Measurements from ENCODE around the gene MRPS22. TPM values are rescaled to one million over a fixed set of nuclear protein-coding genes. Genes with fewer than 3 reads are reported as not detected.
"Not testable (repeated sequence)": the region's sequence is repeated elsewhere in the genome, so short reads cannot be mapped to it uniquely, and the experiment has no call there.

The MRPS22 gene
- polyA plus RNA-seq, 3 donors: 57.5 to 60.3 (median 58.3) TPM

DNA sequence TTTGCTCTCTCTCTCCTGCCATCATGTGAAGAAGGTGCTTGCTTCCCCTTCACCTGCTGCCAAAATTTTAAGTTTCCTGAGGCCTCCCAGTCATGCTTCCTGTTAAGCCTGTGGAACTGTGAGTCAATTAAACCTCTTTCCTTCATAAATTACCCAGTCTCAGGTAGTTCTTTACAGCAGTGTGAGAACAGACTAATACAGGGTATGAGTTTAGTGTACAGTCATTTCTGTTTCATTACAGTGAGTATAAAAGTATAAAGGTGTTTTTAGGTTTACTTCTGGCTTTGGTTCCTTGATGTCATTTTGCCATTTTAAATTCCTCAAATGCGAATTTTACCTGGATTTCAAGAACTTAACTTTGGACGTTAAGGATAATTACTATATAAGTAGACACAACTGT is 38.5 kb downstream of the MRPS22 start:
- not testable (repeated sequence) for DNase-seq

GRCh38 chr3:139388077-139388476 is 44.3 kb downstream of the MRPS22 start:
- DNase-seq: no peak

- peak; percentile 10 for DNase-seq
Measured at GRCh38 chr3:139388821-139389551, 45.2 kb downstream of the MRPS22 start.

DNA sequence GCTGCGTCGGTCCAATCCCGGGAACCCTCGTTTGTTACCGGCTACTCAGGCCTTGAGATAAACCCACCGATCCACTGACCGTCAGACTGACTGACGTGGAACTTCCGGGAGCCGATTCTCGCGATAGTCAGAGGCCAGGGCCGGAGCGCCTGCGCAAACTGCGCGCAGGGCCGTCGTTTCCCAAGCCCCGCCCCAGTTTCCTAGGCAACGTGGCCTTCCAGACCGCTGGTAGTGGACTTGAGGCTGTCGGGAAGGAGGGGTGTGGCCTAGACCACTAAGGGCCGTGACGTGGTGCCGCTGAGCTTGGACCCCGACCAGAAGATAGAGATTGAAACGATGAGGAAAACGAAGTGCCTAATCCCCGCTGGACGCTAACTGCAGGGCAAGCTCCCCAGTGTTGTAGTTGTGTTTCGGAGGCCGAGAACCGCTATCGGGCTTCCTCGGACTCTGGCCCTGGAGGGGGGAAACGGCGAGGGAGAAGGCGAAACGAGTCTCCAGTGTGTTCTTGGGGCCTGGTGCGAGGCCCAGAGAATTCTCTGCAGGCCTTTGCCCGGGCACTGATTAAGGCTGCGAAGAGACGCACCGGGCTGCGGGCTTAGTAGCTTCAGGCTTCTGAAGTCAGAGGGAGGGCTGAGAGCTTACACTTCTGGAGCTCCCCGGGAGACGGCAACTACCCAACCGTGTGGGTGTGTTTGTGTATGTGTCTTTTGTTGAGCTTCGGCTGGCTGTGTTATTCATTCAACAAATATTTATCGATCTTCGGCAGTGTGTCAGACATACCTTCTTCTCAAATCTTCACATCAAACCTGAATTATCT is 45.9 kb downstream of the MRPS22 start, which contains the start of gene COPB2:
TSS of gene COPB2 (minus strand) at position 96 of the 817 bp plus-strand sequence. CDS start 97 bp downstream, outside the sequence.
- DNase-seq: peak; percentile 99

DNA sequence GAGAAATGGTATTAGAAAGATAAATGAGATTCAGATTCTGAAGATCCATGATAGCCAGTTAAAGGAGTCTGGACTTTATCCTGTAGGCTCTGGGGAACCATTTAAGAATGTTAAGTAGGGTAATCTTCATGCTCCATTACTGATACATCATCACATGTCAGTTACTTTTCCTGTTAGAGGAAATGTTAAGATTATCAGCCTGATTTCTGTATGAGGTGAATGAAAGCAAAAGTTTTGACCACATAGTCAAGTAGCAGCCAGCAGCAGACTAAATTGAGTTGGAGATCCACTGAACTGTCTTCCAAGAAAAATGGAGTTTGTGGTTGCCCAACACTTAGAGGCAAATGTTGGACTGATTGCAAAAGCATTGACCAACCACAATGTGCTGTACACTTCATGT is 50.3 kb downstream of the MRPS22 start:
- no peak for DNase-seq

DNA sequence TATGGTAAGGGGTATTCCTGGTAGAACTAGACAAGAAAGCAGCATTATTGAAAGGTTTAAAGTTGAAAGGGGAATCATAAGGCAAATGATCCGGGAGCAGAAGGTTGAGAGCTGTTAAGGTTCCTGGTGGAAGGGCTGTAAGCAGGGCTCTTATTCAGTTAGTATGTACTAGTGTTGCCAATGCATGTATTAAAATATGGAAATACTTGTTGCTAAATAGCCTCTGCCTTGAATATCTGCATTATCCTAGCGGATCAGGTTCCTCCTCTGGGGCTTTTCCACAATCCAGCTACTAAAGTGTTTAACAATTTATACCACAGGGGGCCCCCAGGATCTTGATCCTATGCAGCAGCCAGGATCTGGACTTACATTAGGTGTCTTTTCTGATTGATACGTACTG is 52.9 kb downstream of the MRPS22 start:
- DNase-seq: no peak

GRCh38 chr3:139401155-139401554 is 57.3 kb downstream of the MRPS22 start:
- not testable (repeated sequence) for DNase-seq

Other genes with a start within 250 kb of the MRPS22 start
- 100 to 1,000 TPM; 127 to 155 (median 154) TPM for gene COPB2, start 45.6 kb downstream of the MRPS22 start, polyA plus RNA-seq (ENCODE audit: insufficient read length in 3 of 3)
- gene RBP2, start 132.5 kb downstream of the MRPS22 start, polyA plus RNA-seq (ENCODE audit: insufficient read length in 3 of 3): 1 to 10 TPM in 1 of 3 donors, under 1 TPM in 2; 0.57 to 1.2 (median 0.58) TPM
- gene RBP1, start 195.7 kb downstream of the MRPS22 start, polyA plus RNA-seq (ENCODE audit: insufficient read length in 3 of 3): 100 to 1,000 TPM; 239 to 351 (median 255) TPM